GM13977 (cell line): ENCODE measurements around the gene TTC28.

Experiments
- DNase-seq: peaks from one replicate; pipeline ENCODE4 v3.0.0; 2012; ENCODE audit warnings: low spot score
- CTCF ChIP-seq: IDR thresholded peaks from 2 replicates; pipeline ENCODE4 v1.5.1; 2012; ENCODE audit warnings: mild to moderate bottlenecking, control low read depth; ENCODE audit not compliant: insufficient read depth; ENCODE audit errors: extremely low read depth, missing control alignments
- in situ Hi-C: fragments of 300-500 bp; cut with MboI; formaldehyde crosslinking; loops from one replicate; pipeline ENCODE4 v1.12.0; 2022; ENCODE audit warnings: low sequenced_read_pairs, low pct_unique_long_range_greater_than_20kb, mixed read lengths, inconsistent platforms; ENCODE audit not compliant: unreplicated experiment

TTC28 gene

DNA sequence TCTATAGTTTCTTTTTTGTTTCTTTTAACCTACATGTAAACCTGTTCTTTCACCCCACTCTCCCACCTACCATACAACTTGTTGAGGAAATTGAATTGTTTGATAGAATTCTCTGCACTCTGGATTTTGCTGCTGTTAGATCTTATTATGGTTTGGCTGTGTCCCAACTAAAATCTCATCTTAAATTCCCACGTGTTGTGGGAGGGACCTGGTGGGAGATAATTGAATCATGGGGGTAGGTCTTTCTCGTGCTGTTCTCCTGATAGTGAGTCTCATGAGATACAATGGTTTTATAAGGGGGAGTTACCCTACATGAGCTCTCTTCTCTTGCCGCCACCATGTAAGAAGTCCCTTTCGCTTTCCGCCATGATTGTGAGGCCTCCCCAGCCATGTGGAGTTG is 745.6 kb downstream of the TTC28 start:
- no peak for TF ChIP-seq CTCF
- in situ Hi-C loops: no loop called here
- no peak for DNase-seq

- DNase-seq: no peak
- in situ Hi-C loops: no loop called here
- no peak for TF ChIP-seq CTCF
Observed at GRCh38 chr22:27933186-27933983, 746.3 kb downstream of the TTC28 start.

- no peak for DNase-seq
- in situ Hi-C loops: no loop called here
- no peak for TF ChIP-seq CTCF
Observed at GRCh38 chr22:27930331-27931060, 749.1 kb downstream of the TTC28 start.
